HepG2 (cell line): Measurements from ENCODE around the gene SSR2. TPM values are rescaled to one million over a fixed set of nuclear protein-coding genes. Genes with fewer than 3 reads are reported as not detected.

Experiments
- DBP ChIP-seq: sonication (generic); formaldehyde crosslinking; IDR thresholded peaks from 2 replicates; pipeline ENCODE4 v1.4.0; 2020; ENCODE audit warnings: missing genetic modification reagents; ENCODE audit errors: not compliant biosample characterization
- ELF1 ChIP-seq: sonication (generic); formaldehyde crosslinking; IDR thresholded peaks from 2 replicates; pipeline ENCODE4 v1.4.0; 2020; ENCODE audit warnings: missing genetic modification reagents
- GATA4 ChIP-seq: sonication (generic); IDR thresholded peaks from 2 replicates; pipeline ENCODE4 v1.6.1; 2016; ENCODE audit warnings: antibody characterized with exemption, low read depth, borderline replicate concordance
- HNF4A ChIP-seq: sonication (generic); formaldehyde crosslinking; IDR thresholded peaks from 2 replicates; pipeline ENCODE4 v1.4.0; 2020; ENCODE audit warnings: missing genetic modification reagents
- HNF4G ChIP-seq, 2 experiments: sonication (generic) in 1 of 2; formaldehyde crosslinking in 1 of 2; IDR thresholded peaks; 2 replicates each; pipeline versions ENCODE4 v1.4.0 to v1.6.1; 2011 to 2020; ENCODE audit warnings: borderline replicate concordance in 2 of 2, low read depth in 2 of 2, mild to moderate bottlenecking in 2 of 2, low read length in 1 of 2, missing genetic modification reagents in 1 of 2, moderate library complexity in 1 of 2
- MAX ChIP-seq: IDR thresholded peaks from 2 replicates; pipeline ENCODE4 v1.6.1; 2012; ENCODE audit warnings: inconsistent platforms
- RAD21 ChIP-seq: fragments of 450-650 bp; formaldehyde crosslinking; IDR thresholded peaks from 2 replicates; pipeline ENCODE4 v1.5.0; 2020; ENCODE audit warnings: mild to moderate bottlenecking
- SP4 ChIP-seq: sonication (generic); formaldehyde crosslinking; IDR thresholded peaks from 2 replicates; pipeline ENCODE4 v1.8.1; 2023; ENCODE audit warnings: mild to moderate bottlenecking, missing genetic modification reagents
- ZNF24 ChIP-seq: fragments of 450-650 bp; IDR thresholded peaks from 2 replicates; pipeline ENCODE4 v1.6.1; 2017; ENCODE audit warnings: antibody characterized with exemption, mild to moderate bottlenecking
- ZNF335 ChIP-seq: sonication (generic); formaldehyde crosslinking; IDR thresholded peaks from 2 replicates; pipeline ENCODE4 v1.4.0; 2020; ENCODE audit warnings: missing genetic modification reagents
- ZNF414 ChIP-seq: sonication (generic); formaldehyde crosslinking; IDR thresholded peaks from 2 replicates; pipeline ENCODE4 v1.5.0; 2020; ENCODE audit warnings: missing genetic modification reagents
- ZNF547 ChIP-seq: sonication (generic); formaldehyde crosslinking; IDR thresholded peaks from 2 replicates; pipeline ENCODE4 v1.5.1; 2020; ENCODE audit warnings: mild to moderate bottlenecking, missing genetic modification reagents
- ZNF660 ChIP-seq: sonication (generic); formaldehyde crosslinking; IDR thresholded peaks from 2 replicates; pipeline ENCODE4 v1.5.1; 2020; ENCODE audit warnings: mild to moderate bottlenecking, low read depth, missing genetic modification reagents, borderline replicate concordance
- ZNF672 ChIP-seq: sonication (generic); formaldehyde crosslinking; IDR thresholded peaks from 2 replicates; pipeline ENCODE4 v1.8.1; 2022; ENCODE audit warnings: missing genetic modification reagents
- polyA plus RNA-seq, 8 experiments: library from polyadenylated mRNA; depleted of rRNA in 3 of 8; stranded (reverse) in 7 of 8; unstranded in 1 of 8; fragments of >200 nt; fragmentation: Illumina TruSeq in 4 of 8; extraction: Trizol in 4 of 8; gene quantifications; 2 replicates each; pipeline versions ENCODE4 v1.2.1 to v1.2.3, GENCODE V29; 2011 to 2016; ENCODE audit warnings: low read depth in 4 of 8, missing spikeins in 1 of 8, mixed read lengths in 1 of 8; ENCODE audit not compliant: insufficient read depth in 1 of 8
- total RNA-seq, 5 experiments: library from RNA; depleted of rRNA; stranded (reverse); fragments of >200 nt; fragmentation: Illumina TruSeq; extraction: Trizol; gene quantifications; 2 replicates each; pipeline ENCODE4 v1.2.3, GENCODE V29; 2016; ENCODE audit warnings: low read depth in 1 of 5
- TF ChIP-seq, protein P1 (sequence below): sonication (generic); formaldehyde crosslinking; IDR thresholded peaks from 2 replicates; pipeline ENCODE4 v1.8.0; 2022; ENCODE audit warnings: mild to moderate bottlenecking, missing genetic modification reagents, borderline replicate concordance

Gene SSR2
- total and polyA plus RNA-seq, 2 of the 13 experiments (the other 11 are each of a cell fraction or from before 2014, with no cell fraction given): 284 to 461 TPM

DNA sequence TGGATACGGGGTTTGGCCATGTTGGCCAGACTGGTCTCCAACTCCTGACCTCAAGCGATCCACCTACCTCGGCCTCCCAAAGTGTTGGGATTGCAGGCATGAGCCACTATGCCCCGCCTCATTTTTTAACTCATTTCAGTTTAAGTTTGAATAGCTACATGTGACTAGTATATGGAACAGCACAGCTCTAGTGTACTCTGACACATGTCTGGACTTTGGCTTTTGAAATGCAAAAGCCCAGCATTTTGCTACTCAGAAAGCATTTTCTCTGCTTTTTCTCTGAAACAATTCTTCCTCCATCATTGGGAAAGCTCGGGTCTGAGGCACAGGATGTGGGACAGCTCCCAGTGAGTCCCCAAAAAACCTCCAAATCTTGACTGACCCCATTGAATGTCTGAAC is 4.0 kb upstream of the SSR2 start (continued):
- TF ChIP-seq ZNF660 (CRISPR knock-in tag) (no peak), SP4 (CRISPR knock-in tag) (0 out of 2 replicates have a peak, but pooled peaks have one; percentile 31), ELF1 (CRISPR knock-in tag) (no peak), MAX (peak; percentile 49; the same call in 1 of the 2 replicates), HNF4G (IDR thresholded peaks at IDR 0.05; ENCODE audit: borderline replicate concordance, low read depth, low read length) (0 out of 2 replicates have a peak, but pooled peaks have one; percentile 10), HNF4G (CRISPR knock-in tag; IDR thresholded peaks at IDR 0.05; ENCODE audit: borderline replicate concordance, low read depth) (no peak), DBP (CRISPR knock-in tag) (no peak), ZNF414 (no peak), GATA4 (no peak), HNF4A (CRISPR knock-in tag) (peak; percentile 40; the same call in 1 of the 2 replicates), ZNF24 (no peak), RAD21 (no peak), ZNF672 (CRISPR knock-in tag) (no peak), ZNF335 (CRISPR knock-in tag) (no peak), ZNF547 (0 out of 2 replicates have a peak, but pooled peaks have one; percentile 7)
- TF ChIP-seq, protein P1, sequence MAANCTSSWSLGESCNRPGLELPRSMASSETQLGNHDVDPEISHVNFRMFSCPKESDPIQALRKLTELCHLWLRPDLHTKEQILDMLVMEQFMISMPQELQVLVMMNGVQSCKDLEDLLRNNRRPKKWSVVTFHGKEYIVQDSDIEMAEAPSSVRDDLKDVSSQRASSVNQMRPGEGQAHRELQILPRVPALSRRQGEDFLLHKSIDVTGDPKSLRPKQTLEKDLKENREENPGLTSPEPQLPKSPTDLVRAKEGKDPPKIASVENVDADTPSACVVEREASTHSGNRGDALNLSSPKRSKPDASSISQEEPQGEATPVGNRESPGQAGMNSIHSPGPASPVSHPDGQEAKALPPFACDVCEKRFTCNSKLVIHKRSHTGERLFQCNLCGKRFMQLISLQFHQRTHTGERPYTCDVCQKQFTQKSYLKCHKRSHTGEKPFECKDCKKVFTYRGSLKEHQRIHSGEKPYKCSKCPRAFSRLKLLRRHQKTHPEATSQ (CRISPR knock-in tag): no peak
